PC-3 (cell line): Measurements from ENCODE around the gene IL16. TPM values are rescaled to one million over a fixed set of nuclear protein-coding genes. Genes with fewer than 3 reads are reported as not detected.

ENCODE experiments used
- ATAC-seq: fragments of 200-7000 bp; cut with Tn5 transposase; 2 replicates; pipeline ENCODE4 v1.9.1; 2020; ENCODE audit warnings: mild to moderate bottlenecking, moderate library complexity
- BruUV-seq: library from RNA; stranded (reverse); fragments of 400-500 nt; replicated peaks from 2 replicates; lab custom pipeline; 2021; lab: Mats Ljungman, UMichigan
- CTCF ChIA-PET: fragments of 300-600 bp; sonication (Branson Sonifier 250); formaldehyde crosslinking; loops from one replicate; lab custom pipeline; 2022; ENCODE audit warnings: antibody characterized with exemption; lab: Charles Lee
- POLR2A ChIA-PET: fragments of 300-600 bp; sonication (Branson Sonifier 250); formaldehyde crosslinking; loops from one replicate; lab custom pipeline; 2022; ENCODE audit warnings: antibody characterized with exemption; ENCODE audit not compliant: unreplicated experiment; lab: Charles Lee
- DNase-seq: peaks from one replicate; pipeline ENCODE4 v3.0.0-alpha.2; 2015
- H2AFZ ChIP-seq: fragments of 300-600 bp; sonication (generic); 2 replicates; pipeline ENCODE4 v1.6.0; 2016; ENCODE audit warnings: antibody characterized with exemption, low read length
- H3F3A ChIP-seq: fragments of 300-600 bp; sonication (generic); one replicate; pipeline ENCODE4 v1.6.0; 2017; ENCODE audit warnings: antibody characterized with exemption, low read length, control low read depth, mild to moderate bottlenecking; ENCODE audit not compliant: unreplicated experiment
- H3K27ac ChIP-seq: fragments of 300-600 bp; sonication (generic); 2 replicates; pipeline ENCODE4 v1.5.1; 2016; ENCODE audit warnings: mild to moderate bottlenecking, low read length
- H3K27me3 ChIP-seq: fragments of 300-600 bp; sonication (generic); 2 replicates; pipeline ENCODE4 v1.6.1; 2016; ENCODE audit warnings: low read length, mixed read lengths
- H3K36me3 ChIP-seq: fragments of 300-600 bp; sonication (generic); 2 replicates; pipeline ENCODE4 v1.6.1; 2016; ENCODE audit warnings: low read depth, mixed run types, low read length, mixed read lengths
- H3K4me1 ChIP-seq: fragments of 300-600 bp; sonication (generic); 2 replicates; pipeline ENCODE4 v1.5.1; 2016; ENCODE audit warnings: low read length; ENCODE audit not compliant: insufficient read depth
- H3K4me2 ChIP-seq: fragments of 300-600 bp; sonication (generic); 2 replicates; pipeline ENCODE4 v1.6.0; 2016; ENCODE audit warnings: low read length
- H3K4me3 ChIP-seq: fragments of 300-600 bp; sonication (generic); 2 replicates; pipeline ENCODE4 v1.5.1; 2016; ENCODE audit warnings: mild to moderate bottlenecking, low read length, mixed read lengths
- H3K79me2 ChIP-seq: fragments of 300-600 bp; sonication (generic); 2 replicates; pipeline ENCODE4 v1.6.1; 2017; ENCODE audit warnings: low read length, mixed read lengths
- H3K9ac ChIP-seq: fragments of 300-600 bp; sonication (generic); 2 replicates; pipeline ENCODE4 v1.6.0; 2016; ENCODE audit warnings: mild to moderate bottlenecking, low read length
- H3K9me2 ChIP-seq: fragments of 300-600 bp; sonication (generic); replicated peaks from 2 replicates; pipeline ENCODE4 v1.6.1; 2016; ENCODE audit warnings: mixed run types, low read length, mixed read lengths
- H3K9me3 ChIP-seq: fragments of 300-600 bp; sonication (generic); 2 replicates; pipeline ENCODE4 v1.6.1; 2016; ENCODE audit warnings: low read length, mixed read lengths
- H4K20me1 ChIP-seq: fragments of 300-600 bp; sonication (generic); 2 replicates; pipeline ENCODE4 v1.6.1; 2016; ENCODE audit warnings: low read length, mixed read lengths
- EZH2 ChIP-seq: fragments of 300-600 bp; sonication (generic); IDR thresholded peaks from one replicate; pipeline ENCODE4 v1.6.1; 2017; ENCODE audit warnings: antibody characterized with exemption, mild to moderate bottlenecking, low read length; ENCODE audit not compliant: unreplicated experiment
- EZH2phosphoT487 ChIP-seq: fragments of 300-600 bp; sonication (generic); IDR thresholded peaks from 2 replicates; pipeline ENCODE4 v1.6.1; 2018; ENCODE audit warnings: mild to moderate bottlenecking, antibody characterized with exemption, low read length, borderline replicate concordance
- intact Hi-C: fragments of 100-400 bp; cut with micrococcal nuclease; formaldehyde crosslinking; loops from 2 replicates; pipeline ENCODE4 v1.9.0; 2023
- total RNA-seq: library from RNA; depleted of rRNA; stranded (reverse); fragments of >200 nt; gene quantifications from 2 replicates; pipeline ENCODE4 v1.2.3, GENCODE V29; 2014
- TF ChIP-seq, protein P1 (sequence below): fragments of 300-600 bp; sonication (generic); conservative IDR thresholded peaks from 2 replicates; pipeline ENCODE4 v1.5.1; 2017; ENCODE audit warnings: antibody characterized with exemption, low read depth, mild to moderate bottlenecking, low read length

The IL16 gene
- total RNA-seq, 1 experiment from 2014 or later: 0.04 TPM

DNA sequence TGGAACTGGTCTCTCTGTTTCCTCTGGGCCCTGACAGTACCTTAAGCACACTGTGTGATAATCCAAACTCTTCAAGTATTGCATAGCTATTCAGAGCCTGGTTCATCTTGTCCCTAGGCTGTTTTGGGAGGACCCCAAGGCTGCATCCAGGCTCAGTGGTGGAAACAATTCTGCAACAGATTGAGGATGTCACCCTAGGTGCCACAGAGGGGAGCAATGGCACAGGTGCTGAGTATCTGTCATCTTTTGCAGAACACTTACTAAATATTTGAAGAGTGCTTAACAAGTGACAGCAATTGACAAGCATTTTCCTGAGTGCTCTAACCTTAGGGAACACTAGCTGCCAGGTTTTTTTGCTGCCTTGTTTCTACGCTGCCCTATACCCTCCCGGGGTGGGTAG lies 99.5 kb downstream of the IL16 start:
- ChIA-PET CTCF (no interaction called here), POLR2A (no interaction called here)
- Histone ChIP-seq H2AFZ (no peak overlapping the region), H3K79me2 (no peaks in the 10 kb centered on the region), H3K4me1 (peaks cover 22% of the 10 kb centered on the region), H4K20me1 (no peaks in the 10 kb centered on the region), H3K9ac (no peak overlapping the region), H3K27me3 (no peaks in the 10 kb centered on the region), H3K27ac (no peak overlapping the region), H3K4me3 (no peak overlapping the region), H3K9me2 (no peaks in the 10 kb centered on the region), H3K4me2 (no peak overlapping the region), H3K36me3 (no peaks in the 10 kb centered on the region), H3F3A (no peaks in the 10 kb centered on the region), H3K9me3 (no peaks in the 10 kb centered on the region)
- DNase-seq (no peak), ATAC-seq (no peak)
- TF ChIP-seq EZH2phosphoT487: no peak
- no peak for TF ChIP-seq EZH2
- TF ChIP-seq, protein P1, sequence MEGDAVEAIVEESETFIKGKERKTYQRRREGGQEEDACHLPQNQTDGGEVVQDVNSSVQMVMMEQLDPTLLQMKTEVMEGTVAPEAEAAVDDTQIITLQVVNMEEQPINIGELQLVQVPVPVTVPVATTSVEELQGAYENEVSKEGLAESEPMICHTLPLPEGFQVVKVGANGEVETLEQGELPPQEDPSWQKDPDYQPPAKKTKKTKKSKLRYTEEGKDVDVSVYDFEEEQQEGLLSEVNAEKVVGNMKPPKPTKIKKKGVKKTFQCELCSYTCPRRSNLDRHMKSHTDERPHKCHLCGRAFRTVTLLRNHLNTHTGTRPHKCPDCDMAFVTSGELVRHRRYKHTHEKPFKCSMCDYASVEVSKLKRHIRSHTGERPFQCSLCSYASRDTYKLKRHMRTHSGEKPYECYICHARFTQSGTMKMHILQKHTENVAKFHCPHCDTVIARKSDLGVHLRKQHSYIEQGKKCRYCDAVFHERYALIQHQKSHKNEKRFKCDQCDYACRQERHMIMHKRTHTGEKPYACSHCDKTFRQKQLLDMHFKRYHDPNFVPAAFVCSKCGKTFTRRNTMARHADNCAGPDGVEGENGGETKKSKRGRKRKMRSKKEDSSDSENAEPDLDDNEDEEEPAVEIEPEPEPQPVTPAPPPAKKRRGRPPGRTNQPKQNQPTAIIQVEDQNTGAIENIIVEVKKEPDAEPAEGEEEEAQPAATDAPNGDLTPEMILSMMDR: no peak
- intact Hi-C loops: no loop called here
- no TSS peak for BruUV-seq

DNA sequence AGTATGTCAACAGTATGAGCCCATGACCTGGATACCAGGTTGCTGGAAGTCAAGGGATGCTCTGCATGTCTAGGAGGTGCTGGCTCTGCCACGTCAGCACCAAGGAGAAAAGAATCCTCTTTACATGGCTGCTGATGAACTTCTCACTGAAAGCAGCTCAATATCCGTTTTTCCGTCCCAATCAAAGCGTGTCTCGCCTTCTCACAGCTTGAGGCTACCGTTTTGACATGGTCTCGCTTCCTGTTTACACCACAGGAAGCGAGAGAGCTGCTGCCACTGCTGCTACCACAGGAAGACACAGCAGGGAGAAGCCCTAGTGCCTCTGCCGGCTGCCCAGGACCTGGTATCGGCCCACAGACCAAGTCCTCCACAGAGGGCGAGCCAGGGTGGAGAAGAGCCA lies 100.0 kb downstream of the IL16 start:
- intact Hi-C loops: no loop called here
- Histone ChIP-seq H3K4me2 (no peak overlapping the region), H3K27me3 (no peaks in the 10 kb centered on the region), H3K4me1 (peaks cover 22% of the 10 kb centered on the region), H3F3A (no peaks in the 10 kb centered on the region), H4K20me1 (no peaks in the 10 kb centered on the region), H2AFZ (no peak overlapping the region), H3K9me3 (no peaks in the 10 kb centered on the region), H3K9ac (no peak overlapping the region), H3K27ac (no peak overlapping the region), H3K36me3 (no peaks in the 10 kb centered on the region), H3K79me2 (no peaks in the 10 kb centered on the region), H3K9me2 (no peaks in the 10 kb centered on the region), H3K4me3 (no peak overlapping the region)
- no peak for DNase-seq
- no TSS peak for BruUV-seq
- TF ChIP-seq EZH2phosphoT487 (no peak), EZH2 (no peak)
- TF ChIP-seq, protein P1: no peak
- POLR2A ChIA-PET: no interaction called here
- ATAC-seq: no peak
- CTCF ChIA-PET: no interaction called here

DNA sequence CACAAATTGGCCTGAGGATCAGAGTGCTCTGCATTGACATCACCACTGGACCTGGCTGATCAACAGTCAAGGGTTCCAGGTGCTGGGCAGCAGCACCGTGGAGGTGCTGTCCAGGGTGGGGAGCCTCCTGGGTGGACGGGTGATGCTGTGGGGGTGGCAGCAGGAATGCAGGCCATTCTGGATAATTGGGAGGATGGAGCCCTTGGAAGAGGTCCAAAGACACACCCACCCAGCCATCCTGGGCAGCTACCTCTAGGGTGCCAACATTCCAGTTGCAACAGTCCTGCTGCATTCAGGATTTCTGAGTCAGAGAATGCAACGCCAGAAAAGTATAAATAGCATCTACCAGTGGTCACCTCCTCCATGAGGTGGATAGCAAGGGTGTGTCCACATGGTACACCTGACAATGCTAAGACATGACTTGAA lies 100.5 kb downstream of the IL16 start:
- H3K4me2 ChIP-seq: peak overlapping the region; percentile 59; the same call in 1 of the 2 replicates
- no peak overlapping the region for H3K9ac ChIP-seq
- no peaks in the 10 kb centered on the region for H3K27me3 ChIP-seq
- no peaks in the 10 kb centered on the region for H4K20me1 ChIP-seq
- no peak overlapping the region for H2AFZ ChIP-seq
- no TSS peak for BruUV-seq
- H3F3A ChIP-seq: no peaks in the 10 kb centered on the region
- ChIA-PET CTCF (no interaction called here), POLR2A (no interaction called here)
- DNase-seq: peak; percentile 95
- H3K9me3 ChIP-seq: no peaks in the 10 kb centered on the region
- peaks cover 22% of the 10 kb centered on the region for H3K4me1 ChIP-seq
- H3K79me2 ChIP-seq: no peaks in the 10 kb centered on the region
- no peaks in the 10 kb centered on the region for H3K9me2 ChIP-seq
- no peaks in the 10 kb centered on the region for H3K36me3 ChIP-seq
- no peak overlapping the region for H3K27ac ChIP-seq
- no peak overlapping the region for H3K4me3 ChIP-seq
- TF ChIP-seq EZH2phosphoT487: no peak
- TF ChIP-seq EZH2: no peak
- TF ChIP-seq, protein P1: no peak
- intact Hi-C loops: no loop called here
- ATAC-seq: peak; percentile 86
